Sciatic nerve (tissue), 2 donors: ENCODE data around the gene NDUFS7. TPM values are rescaled to one million over a fixed set of nuclear protein-coding genes. Genes with fewer than 3 reads are reported as not detected.

ENCODE experiments used
- ATAC-seq: fragments of 200-7000 bp; cut with Tn5 transposase; one replicate; pipeline ENCODE4 v1.9.1; 2020; ENCODE audit warnings: mild to moderate bottlenecking, moderate library complexity
- DNase-seq: peaks from one replicate; pipeline ENCODE4 v3.0.0-alpha.2; 2020; ENCODE audit warnings: low spot score
- intact Hi-C: fragments of 100-400 bp; cut with DNase I; formaldehyde crosslinking; loops from one replicate; pipeline ENCODE4 v1.14.2; 2022
- total RNA-seq: library from RNA; stranded (reverse); fragmentation: NEBNext Ultra II Directional; extraction: Animal tissue kit (Norgen Biotek cat#: 25700); gene quantifications from one replicate; pipeline ENCODE4 v1.2.1, GENCODE V29; 2021
- donor health status: DM: no; HTN: no; CAD: no.
- donor health status: DM: no; HTN: no; CAD: no.

NDUFS7 gene
- total RNA-seq, 1 donor from 2014 or later, result 57.5 TPM

DNA sequence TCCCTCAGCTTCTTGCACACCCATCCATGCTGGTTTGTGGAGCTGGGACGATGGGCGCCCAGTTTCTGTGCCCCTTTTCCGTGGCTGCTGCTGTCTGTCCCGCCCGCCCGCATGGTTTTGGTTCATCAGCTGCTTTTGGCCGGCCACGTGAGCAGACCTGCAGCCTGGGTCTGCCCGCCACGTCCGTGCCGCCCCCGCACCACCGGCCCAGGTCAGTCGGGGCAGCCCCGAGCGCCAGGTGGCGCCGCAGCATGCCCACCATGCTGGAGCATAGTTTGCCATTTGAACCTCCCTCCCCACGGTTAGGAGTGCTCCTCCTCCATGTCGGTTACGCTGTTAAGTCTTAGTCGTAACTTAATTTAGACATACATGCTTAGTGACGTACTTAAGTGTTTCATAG is 39.2 kb downstream of the NDUFS7 start:
- intact Hi-C loops, result no loop called here
- DNase-seq (no peak), ATAC-seq (no peak)

DNA sequence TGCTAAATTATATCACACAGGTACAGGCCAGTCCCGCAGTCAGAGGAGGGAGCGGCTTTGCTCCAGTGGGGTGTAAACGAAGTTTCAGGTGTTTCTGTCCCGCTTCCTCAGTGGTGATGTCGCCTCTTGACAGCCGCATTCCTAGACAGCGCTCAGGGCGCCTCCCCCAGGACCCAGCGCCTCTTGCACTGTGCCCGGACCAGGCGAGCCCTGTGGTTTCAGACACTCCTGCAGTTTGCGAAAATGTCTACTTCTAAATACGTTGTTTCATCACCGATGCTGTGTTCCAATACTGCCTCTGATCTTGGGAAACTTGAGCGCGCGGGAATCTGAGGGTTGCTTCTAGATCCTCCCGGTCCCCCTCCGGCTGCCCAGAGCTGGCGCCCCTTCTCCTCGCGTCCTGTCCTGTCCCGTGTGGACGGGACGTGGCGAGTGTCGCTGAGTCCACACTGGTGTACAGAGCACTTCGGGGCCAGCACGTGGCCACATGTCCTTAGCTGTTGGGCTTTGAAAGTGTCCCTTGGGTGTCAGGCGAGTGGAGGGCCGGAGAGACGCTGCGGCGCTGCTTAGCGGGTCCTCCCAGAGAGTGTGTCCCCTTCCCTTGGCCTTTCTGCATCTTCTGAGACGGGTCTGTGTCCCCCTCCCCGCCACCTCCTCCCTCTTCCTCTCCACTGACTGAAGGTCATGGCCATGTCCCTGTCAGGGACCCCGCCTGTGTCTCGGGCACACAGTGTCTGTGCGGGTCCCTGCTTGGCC is 39.9 kb downstream of the NDUFS7 start:
- ATAC-seq (no peak), DNase-seq (no peak)
- intact Hi-C loops, result no loop called here

DNA sequence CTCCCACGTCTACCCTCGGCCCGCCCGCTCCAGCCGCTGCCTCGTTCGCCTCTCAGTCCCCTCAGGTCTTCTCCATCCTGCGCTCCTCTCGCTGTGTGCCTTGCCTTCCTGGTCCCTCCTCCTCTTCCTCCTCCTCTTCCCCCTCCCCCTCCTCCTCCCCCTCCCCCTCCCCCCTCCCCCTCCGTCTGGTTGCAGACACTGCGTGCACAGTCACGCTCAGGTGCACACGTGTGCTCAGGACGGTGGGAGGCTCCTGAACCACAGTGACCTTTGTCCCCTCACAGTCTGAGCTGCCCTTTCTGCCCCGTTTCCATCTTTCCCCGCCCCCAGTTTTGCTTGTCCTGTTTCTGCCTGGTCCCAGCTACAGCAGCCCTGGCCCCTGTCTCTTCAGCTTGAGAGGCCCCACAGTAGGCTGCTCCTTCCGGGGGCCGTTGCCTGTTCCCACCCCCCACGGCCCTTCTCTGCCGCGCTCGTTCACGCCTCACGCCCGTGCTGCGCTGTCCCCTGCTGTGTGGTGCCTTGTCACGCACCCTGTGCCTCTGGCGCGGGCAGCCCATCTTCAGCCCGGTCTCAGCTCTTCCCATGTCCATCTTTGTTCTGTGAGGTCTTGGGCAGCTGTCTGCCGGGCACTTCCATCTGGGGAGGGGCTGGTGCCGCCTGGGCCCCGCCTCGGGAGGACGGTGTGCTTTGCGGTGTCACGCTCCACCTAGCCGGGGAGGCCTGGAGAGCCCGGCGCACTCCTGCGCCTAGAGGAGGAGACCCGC is 40.7 kb downstream of the NDUFS7 start:
- DNase-seq (no peak), ATAC-seq (no peak)
- intact Hi-C loops, result no loop called here

DNA sequence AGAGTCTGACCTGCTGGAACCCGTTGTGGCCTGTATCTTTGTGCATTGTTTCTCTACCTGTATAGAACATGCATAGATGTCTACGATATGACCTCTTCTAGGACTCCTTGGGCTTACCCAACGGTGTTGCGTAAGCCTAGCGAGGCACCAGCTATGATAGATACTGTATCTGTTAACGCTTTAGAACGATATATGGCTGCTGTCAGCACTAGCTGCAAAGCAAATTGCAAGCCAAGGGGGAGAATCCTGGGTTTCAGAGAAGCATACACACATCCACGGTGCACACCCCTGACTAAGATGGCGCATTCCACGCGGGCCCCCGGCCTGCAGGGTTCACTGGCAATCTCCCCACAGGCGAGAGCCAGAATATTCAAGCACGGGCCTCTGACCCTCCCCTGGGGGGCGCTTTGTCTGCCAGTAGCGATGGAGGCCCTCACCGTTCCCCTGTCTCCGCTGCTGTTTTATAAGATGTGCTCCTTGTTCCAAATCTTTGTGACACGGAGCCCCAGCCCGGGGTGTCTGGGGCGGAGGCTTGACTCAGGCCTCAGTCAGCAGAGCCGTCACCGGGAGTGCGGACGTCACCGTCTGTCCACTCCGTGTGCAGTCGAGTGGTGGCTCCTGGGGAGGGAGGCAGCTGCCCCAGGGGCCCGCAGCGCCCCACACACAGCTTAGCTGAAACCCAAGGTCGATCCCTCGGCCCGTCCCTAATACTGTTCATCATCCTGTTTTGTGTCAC is 41.6 kb downstream of the NDUFS7 start:
- intact Hi-C loops, result no loop called here
- DNase-seq (no peak), ATAC-seq (no peak)

DNA sequence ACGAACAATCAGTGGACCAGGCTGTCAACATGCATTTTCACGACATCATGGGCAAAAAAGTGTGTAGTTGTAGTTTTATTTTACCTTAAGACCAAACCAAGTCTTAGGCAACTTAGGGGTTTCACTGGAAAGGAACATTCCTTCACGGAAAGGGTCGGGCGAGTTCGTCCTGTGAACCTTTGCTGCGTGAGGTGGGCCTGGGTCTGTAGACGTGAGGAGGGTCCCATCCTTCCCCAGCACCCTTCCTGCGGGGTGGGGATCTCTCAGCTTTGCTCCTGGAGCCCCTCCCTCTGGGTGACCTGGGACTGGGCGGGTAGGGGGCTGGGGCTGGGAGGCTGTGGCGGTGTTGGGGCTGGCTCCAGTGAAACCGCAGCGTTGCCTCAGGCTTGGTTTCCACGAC is 42.2 kb downstream of the NDUFS7 start:
- no peak for ATAC-seq
- intact Hi-C loops, result no loop called here

DNA sequence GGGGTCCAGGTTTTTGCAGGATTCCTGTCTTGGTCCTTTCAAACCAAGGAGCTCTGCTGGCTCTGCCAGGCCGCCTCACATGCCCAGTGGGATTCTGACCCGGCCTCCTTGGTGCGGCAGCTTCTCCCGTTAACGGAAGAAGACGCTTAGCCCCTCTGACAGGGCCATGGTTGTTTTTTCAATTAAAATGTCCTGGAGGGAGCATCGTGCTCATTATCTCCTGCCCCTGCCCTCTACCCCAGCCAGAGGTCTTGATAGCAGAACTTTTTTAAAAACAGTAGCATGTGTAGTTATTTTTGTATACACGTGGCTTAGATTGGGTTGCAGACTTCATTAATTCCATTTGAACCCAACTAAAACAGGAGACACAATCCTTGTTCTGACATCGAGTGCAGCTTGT is 43.0 kb downstream of the NDUFS7 start:
- ATAC-seq (no peak), DNase-seq (no peak)
- intact Hi-C loops, result no loop called here

More for the DNA sequence above, 42.2 kb downstream of the NDUFS7 start:
- no peak for DNase-seq

DNA sequence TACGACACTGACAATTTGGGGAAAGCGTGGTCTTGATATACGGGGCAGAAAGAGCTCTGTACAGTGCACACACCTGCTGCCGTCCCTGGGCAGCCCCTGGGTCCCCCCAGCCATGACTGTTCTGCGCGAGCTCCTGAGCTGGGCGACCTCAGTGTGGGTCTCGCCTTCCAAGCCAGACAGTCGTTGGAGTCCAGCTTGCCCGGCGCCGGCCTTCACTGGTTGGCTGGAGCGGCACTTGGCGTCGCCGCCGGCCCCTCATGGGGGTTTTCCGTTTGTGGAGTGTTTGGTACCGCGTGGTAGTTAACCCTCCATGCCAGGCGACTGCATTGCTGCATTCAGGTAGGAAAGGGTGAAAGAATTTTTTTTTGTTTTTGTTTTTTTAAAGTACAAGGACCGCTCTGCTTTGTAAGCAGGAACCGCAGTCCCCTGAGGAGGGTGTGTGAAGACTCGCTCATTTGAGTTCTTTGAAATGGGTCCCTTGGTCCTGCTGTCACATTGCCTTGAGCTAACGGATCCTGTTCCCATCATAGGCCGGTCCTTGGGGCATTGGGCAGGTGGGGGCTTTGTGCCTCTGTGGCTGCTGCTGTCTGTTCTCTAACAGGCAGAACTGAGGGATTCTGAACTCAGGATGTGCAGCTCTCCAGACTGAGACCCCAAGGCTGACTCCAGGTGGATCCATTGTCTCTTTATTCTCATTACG is 43.7 kb downstream of the NDUFS7 start:
- no peak for DNase-seq
- no peak for ATAC-seq
- intact Hi-C loops, result no loop called here

DNA sequence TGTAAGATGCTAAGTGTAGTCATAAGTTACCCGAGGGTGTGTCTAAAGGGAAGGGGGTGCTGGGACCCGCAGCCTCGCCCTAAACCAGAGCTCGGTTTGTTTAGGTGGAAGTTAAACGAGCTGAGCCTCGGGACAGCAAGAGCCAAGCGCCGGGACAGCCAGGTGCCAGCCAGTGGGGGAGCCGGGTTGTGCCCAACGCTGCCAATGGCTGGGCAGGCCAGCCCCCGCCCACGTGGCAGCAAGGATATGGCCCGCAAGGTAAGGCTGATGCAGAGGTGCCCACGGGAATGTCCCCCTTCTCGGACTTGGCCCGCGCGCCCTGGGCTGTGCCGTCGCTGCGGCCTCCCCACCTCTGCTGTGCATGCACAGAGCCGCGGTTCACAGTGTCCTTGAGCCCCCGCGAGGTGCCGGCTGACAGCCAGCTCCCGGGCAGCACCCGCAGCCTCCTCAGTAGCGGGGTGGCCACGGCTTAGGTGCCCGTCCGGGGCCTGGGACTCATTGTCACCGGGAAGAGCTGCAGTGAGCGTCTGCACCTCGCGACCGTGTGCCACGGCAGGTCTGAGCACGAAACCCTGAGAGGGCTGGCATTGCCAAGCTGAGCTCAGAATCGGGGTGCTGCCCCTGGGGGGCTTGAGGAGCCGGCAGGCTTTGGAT is 45.2 kb downstream of the NDUFS7 start:
- DNase-seq (no peak), ATAC-seq (no peak)
- intact Hi-C loops, result no loop called here

DNA sequence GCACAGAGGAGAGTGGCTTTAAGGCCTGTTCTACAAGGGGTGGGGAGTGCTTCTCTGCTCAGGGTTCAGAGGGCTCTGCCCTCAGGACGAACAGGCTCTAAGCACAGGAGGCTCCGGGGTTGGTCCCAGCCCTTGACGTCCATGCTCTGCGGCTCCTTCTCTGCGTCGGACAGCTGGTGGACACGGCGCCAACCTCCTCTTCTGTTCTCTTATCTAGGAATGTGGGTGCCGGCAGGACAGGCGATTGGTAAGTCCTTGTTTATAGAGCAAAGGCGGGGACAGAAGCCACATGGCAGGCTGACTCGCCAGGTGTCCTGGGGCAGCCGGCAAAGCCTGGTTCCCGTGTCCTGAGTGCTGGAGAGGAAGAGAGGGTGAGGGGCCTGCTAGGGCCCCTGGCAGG is 46.0 kb downstream of the NDUFS7 start:
- DNase-seq, result no peak
- no peak for ATAC-seq
- intact Hi-C loops, result no loop called here

DNA sequence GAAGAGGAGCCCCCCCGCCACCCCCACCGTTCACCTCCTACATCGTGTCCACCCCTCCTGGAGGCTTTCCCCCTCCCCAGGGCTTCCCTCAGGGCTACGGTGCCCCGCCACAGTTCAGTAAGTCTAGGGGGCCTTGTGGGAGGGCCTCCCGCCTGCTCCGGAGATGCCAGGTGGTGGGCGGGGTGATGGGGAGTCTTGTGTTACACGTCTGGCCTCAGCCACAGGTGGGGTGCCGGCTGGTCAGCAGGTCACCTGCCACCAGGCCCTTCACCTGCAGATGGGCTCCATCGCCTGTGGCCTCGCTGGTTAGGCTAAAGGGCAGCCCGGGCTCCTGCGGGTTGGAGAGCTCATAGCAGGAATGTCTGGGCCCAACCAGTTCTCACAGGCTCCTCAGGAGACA is 46.5 kb downstream of the NDUFS7 start:
- intact Hi-C loops, result no loop called here
- DNase-seq (no peak), ATAC-seq (no peak)

DNA sequence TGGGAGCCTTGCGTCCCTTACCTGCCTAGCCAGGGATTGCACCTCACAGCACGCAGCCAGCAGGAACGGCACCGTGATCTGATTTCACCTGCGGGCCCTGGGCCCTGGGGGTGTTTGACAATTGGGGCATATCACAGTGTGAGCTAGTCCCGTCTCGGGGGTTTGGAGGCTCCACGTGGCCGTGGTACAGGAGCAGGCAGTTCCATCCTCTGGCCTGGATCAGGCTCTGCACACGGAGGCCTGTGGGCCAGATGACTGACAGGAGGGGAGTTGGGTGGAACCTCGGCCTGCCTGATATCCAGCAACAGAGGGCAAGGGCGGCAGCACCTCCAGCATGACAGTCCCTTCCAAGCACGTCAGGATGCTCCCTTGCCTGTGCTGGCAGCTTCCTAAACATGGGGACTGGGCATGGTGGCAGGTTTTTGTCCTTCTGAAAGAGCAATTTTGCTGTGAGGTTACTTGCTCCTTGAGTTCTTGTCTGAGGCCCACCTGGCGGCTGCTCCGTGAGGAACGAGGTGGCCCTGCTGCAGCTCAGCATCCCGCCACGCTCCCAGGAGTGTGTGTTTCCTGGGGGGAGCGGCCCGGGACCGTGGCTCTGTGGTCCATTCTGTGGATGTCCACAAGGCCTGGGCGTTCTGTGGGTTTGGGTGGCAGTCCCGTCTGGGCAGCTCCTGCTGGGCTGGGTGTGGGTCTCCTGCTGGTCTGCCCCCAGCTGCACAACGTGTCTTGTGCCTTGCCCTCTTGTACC is 48.2 kb downstream of the NDUFS7 start:
- DNase-seq, result no peak
- intact Hi-C loops, result no loop called here

DNA sequence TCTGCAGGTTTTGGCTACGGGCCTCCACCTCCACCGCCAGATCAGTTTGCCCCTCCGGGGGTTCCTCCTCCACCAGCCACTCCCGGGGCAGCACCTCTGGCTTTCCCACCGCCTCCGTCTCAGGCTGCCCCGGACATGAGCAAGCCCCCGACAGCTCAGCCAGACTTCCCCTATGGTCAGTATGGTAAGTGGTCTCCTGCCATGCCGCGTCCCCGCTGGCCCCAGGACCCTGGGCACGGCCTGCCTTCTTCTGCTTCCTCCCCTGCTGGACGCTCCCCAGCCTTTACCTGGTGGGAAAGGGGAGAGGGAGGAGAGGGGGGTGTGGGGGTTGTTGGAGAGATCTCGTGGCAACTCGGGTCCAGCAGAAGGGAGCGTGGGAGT is 48.8 kb downstream of the NDUFS7 start:
- intact Hi-C loops, result no loop called here
- no peak for DNase-seq
- no peak for ATAC-seq

More for the DNA sequence above, 48.2 kb downstream of the NDUFS7 start:
- ATAC-seq, result no peak

DNA sequence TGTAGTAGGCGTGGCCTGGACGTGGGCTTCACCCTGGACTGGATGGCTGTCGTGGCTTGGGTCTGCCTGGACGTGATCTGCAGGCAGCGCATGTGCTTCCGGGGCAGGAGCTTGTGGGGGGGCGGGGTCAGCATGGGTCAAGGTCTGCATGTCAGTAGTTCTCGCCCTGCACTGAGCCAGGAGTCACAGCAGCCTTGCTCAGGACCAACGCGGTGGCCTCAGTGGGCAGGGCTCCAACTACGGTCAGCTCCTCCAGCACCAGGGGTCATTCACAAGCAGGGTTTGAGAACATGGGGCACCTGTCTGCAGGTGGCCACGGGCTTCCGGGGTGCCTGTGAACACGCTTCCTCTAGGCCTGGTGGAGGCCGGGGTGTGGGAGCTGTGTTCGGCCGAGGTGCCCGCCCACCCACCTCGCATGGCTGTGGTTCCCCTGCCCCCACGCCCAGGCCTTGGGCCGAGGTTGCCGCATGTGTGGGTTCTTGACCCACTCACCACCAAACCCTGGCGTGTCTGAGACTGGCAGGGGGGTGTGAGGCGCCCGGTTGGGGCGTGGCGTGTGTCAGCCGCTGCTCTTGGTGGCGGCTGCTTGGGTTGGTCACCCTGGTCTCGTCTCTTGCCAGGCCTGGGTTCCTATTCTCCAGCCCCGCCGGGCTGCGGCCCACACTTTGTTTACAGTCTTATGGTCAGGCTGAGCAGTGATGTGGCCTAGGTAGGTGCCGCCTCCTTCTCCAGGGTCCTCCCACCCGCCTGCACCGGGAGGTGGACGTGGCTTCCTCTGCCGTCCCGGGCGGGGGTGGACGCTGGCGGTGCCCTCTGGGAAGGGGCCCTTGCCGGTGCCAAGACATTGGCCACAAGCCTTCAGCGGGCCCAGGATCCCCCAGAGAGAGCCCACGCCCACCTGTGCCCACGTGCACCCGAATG is 49.7 kb downstream of the NDUFS7 start:
- ATAC-seq (no peak), DNase-seq (no peak)
- intact Hi-C loops, result no loop called here

DNA sequence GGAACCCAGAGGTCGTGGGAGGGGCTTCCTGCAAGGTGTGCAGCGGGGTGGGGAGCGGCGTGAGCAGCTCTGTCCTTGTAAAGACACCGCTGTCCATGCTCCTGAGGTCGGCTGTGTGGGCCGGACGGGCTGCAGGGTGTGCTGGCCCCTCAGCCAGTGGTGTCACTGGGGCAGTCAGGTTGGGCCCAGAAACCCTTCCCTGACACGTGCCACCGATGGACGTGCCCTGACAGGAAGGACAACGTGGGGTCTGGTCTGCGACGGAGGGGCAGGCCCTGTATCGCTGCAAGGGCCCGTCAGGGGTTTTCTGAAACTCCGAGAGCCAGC is 50.3 kb downstream of the NDUFS7 start:
- intact Hi-C loops, result no loop called here
- ATAC-seq (no peak), DNase-seq (no peak)

DNA sequence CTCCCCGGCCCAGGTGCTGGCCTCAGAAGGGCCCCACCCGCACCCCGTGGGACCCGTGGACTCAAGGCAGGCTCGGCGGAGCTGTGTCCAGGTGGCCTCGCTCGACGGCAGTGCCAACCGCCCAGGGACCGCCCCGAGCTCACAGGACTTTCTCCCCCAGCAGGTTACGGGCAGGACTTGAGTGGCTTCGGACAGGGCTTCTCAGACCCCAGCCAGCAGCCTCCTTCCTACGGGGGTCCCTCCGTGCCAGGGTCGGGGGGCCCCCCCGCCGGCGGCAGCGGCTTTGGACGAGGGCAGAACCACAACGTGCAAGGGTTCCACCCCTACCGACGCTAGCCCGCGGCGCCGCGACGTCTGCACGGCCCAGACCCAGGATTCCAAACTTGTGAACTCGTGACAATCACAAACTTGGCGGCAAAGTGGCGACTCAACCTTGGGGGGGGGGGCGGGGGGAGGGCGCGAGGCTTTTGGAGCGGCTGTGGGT is 50.9 kb downstream of the NDUFS7 start:
- DNase-seq (no peak), ATAC-seq (no peak)
- intact Hi-C loops, result no loop called here

DNA sequence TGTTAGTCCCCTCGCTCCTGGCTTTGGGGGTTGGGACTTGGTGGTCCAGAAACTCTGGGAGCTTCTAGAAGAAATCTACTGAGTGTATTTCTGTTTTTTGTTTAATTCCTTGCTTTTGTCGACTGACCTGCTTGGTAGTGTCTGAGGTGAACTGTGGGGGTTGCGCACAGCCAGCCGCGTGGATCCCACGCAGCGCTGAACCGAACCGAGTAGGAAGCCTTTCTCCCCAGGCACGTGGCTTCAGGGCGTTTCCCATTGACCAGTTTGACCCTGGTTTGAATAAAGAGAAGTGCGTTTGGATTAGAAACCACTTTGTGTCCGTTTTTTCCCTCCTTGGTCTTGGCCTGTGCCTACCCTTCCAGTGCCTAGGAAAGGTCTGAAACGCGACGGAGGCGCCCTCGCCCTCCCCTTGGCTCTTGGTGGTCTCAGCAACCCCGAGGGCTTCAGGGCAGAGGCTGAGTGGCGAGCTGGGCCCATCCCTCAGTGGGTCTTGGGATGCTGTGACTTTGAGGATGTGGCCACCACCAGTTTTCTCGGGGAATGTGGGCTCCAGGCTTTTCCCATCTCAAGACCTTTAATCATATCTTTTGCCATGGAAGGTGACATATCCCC is 51.8 kb downstream of the NDUFS7 start:
- DNase-seq (no peak), ATAC-seq (no peak)
- intact Hi-C loops, result no loop called here

DNA sequence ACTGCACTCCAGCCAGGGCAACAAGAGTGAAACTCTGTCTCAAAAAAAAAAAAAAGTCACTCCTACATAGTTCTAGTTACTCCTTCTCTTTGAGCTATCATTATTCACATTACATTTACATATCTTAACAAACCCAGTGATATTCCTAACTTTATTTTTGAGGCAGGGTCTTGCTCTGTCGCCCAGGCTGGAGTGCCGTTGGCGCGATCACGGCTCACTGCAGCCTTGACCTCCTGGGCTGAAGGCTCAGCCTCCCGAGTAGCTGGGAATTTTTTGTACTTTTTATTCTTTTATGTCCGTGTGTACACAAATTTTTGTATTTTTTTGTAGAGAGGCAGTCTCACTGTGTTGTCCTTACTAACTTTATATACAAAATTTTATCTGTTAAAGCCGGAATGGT is 53.9 kb downstream of the NDUFS7 start:
- intact Hi-C loops, result no loop called here
- no peak for DNase-seq
- no peak for ATAC-seq
